Measurements from ENCODE around the gene TYMS. TPM values are rescaled to one million over a fixed set of nuclear protein-coding genes. Genes with fewer than 3 reads are reported as not detected.

TYMS gene
- total and polyA plus RNA-seq, 9 of the 15 experiments (the other 6 are each of a cell fraction or from before 2014, with no cell fraction given): 69.1 to 409 (median 175) TPM

- peak; percentile 21; the same call in 1 of the 2 replicates for TF ChIP-seq ZBTB40 (IDR thresholded peaks at IDR 0.05)
- TF ChIP-seq ZBTB40 (CRISPR knock-in tag; IDR thresholded peaks at IDR 0.05): no peak
- no peak for TF ChIP-seq MTA2 (IDR thresholded peaks at IDR 0.05; ENCODE audit: low read depth)
- TF ChIP-seq, protein P1, sequence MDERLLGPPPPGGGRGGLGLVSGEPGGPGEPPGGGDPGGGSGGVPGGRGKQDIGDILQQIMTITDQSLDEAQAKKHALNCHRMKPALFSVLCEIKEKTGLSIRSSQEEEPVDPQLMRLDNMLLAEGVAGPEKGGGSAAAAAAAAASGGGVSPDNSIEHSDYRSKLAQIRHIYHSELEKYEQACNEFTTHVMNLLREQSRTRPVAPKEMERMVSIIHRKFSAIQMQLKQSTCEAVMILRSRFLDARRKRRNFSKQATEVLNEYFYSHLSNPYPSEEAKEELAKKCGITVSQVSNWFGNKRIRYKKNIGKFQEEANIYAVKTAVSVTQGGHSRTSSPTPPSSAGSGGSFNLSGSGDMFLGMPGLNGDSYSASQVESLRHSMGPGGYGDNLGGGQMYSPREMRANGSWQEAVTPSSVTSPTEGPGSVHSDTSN (CRISPR knock-in tag; IDR thresholded peaks at IDR 0.05; ENCODE audit: low read depth): no peak
- TF ChIP-seq, protein P1 (tag; conservative IDR thresholded peaks at IDR 0.05; ENCODE audit: low read depth): no peak
- no peak for TF ChIP-seq ARNT (IDR thresholded peaks at IDR 0.05)
- no peak for TF ChIP-seq FOXJ2 (tag; IDR thresholded peaks at IDR 0.05)
- TF ChIP-seq ETV6 (IDR thresholded peaks at IDR 0.05; ENCODE audit: borderline replicate concordance in 1 of 2, low read depth in 2 of 2, low read length in 1 of 2): peak in 1 of 2 experiments; percentile 6; a peak in 1 of 4 replicates
- no peak for TF ChIP-seq ETV6 (CRISPR knock-in tag; IDR thresholded peaks at IDR 0.05; ENCODE audit: borderline replicate concordance)
- peak; percentile 64 for TF ChIP-seq VEZF1 (CRISPR knock-in tag; IDR thresholded peaks at IDR 0.05)
- TF ChIP-seq NFE2L1 (tag; IDR thresholded peaks at IDR 0.05; ENCODE audit: borderline replicate concordance, low read depth): no peak
- TF ChIP-seq POLR2B (IDR thresholded peaks at IDR 0.05; ENCODE audit: low read depth, partially characterized antibody): peak; percentile 92
- peak; percentile 66 for TF ChIP-seq MTA3 (IDR thresholded peaks at IDR 0.05; ENCODE audit: borderline replicate concordance)
Observed at GRCh38 chr18:658001-658946, 821 bp downstream of the TYMS start (continued).
